Tibial artery (tissue), 4 donors: Measurements from ENCODE around the gene ZBTB4.

Experiments
- DNase-seq, 2 donors: peaks; one replicate each; pipeline ENCODE4 v3.0.0-alpha.2; 2019
- H3K27ac ChIP-seq, 2 donors: fragments of 200-600 bp; sonication (generic) in 1 of 2; 1 replicate in 1 of 2; 2 replicates in 1 of 2; pipeline ENCODE4 v1.5.1; 2018 to 2019; ENCODE audit warnings: mild to moderate bottlenecking in 1 of 2
- H3K27me3 ChIP-seq, 2 donors: fragments of 200-600 bp; sonication (generic) in 1 of 2; one replicate each; pipeline versions ENCODE4 v1.5.1 to v1.6.0; 2016 to 2019
- H3K36me3 ChIP-seq, 3 donors: fragments of 200-600 bp; sonication (generic) in 2 of 3; one replicate each; pipeline ENCODE4 v1.5.1; 2016 to 2019; ENCODE audit warnings: mild to moderate bottlenecking in 2 of 3
- H3K4me1 ChIP-seq, 4 donors: fragments of 200-600 bp; sonication (generic) in 2 of 4; 1 replicate in 3 of 4; 2 replicates in 1 of 4; pipeline ENCODE4 v1.5.1; 2016 to 2019
- H3K4me3 ChIP-seq, 2 donors: fragments of 200-600 bp; sonication (generic) in 1 of 2; 1 replicate in 1 of 2; 2 replicates in 1 of 2; pipeline ENCODE4 v1.5.1; 2018 to 2019; ENCODE audit warnings: mild to moderate bottlenecking in 2 of 2
- H3K9me3 ChIP-seq, 3 donors: fragments of 200-600 bp; sonication (generic) in 1 of 3; one replicate each; pipeline ENCODE4 v1.5.1; 2016 to 2019
- intact Hi-C: fragments of 100-400 bp; cut with DNase I; formaldehyde crosslinking; loops from one replicate; pipeline ENCODE4 v1.15.0; 2023; ENCODE audit warnings: low total_unique reads
- TF ChIP-seq, protein P1 (sequence below), 2 experiments: fragments of 200-600 bp in 1 of 2; fragments of 450-650 bp in 1 of 2; IDR thresholded peaks; one replicate each; pipeline ENCODE4 v1.5.1; 2017 to 2019; ENCODE audit warnings: antibody characterized with exemption in 2 of 2, mild to moderate bottlenecking in 1 of 2, moderate library complexity in 1 of 2

The ZBTB4 gene

DNA sequence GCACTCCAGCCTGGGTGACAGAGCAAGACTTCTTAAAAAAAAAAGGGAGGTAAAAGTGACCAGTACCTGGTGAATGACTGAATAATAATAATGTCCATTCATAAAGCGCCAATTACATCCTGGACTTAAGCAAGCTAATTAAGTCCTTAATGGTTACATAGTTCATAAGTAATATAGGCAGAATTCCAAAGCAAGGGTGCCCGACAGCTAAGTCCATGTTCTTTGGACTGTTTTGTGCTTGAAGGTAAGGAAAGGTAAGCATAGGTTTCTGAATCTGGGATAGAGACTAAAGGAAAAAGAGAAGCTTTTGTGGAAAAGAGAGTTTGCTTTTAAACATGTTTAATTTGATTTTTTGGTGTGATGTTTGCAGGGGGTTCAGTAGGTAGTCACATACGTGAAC lies 14.5 kb upstream of the ZBTB4 start:
- no peak overlapping the region for H3K27ac ChIP-seq
- no peaks in the 10 kb centered on the region for H3K9me3 ChIP-seq
- H3K27me3 ChIP-seq: no peaks in the 10 kb centered on the region
- intact Hi-C loops: no loop called here
- H3K4me1 ChIP-seq: peaks cover 0 to 10% (median 4%) of the 10 kb centered on the region in 4 donors
- TF ChIP-seq, protein P1, sequence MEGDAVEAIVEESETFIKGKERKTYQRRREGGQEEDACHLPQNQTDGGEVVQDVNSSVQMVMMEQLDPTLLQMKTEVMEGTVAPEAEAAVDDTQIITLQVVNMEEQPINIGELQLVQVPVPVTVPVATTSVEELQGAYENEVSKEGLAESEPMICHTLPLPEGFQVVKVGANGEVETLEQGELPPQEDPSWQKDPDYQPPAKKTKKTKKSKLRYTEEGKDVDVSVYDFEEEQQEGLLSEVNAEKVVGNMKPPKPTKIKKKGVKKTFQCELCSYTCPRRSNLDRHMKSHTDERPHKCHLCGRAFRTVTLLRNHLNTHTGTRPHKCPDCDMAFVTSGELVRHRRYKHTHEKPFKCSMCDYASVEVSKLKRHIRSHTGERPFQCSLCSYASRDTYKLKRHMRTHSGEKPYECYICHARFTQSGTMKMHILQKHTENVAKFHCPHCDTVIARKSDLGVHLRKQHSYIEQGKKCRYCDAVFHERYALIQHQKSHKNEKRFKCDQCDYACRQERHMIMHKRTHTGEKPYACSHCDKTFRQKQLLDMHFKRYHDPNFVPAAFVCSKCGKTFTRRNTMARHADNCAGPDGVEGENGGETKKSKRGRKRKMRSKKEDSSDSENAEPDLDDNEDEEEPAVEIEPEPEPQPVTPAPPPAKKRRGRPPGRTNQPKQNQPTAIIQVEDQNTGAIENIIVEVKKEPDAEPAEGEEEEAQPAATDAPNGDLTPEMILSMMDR (IDR thresholded peaks at IDR 0.05): no peak
- no peak for DNase-seq
- peaks cover 31 to 45% (median 33%) of the 10 kb centered on the region in 3 donors for H3K36me3 ChIP-seq
- H3K4me3 ChIP-seq: no peak overlapping the region

GRCh38 chr17:7491583-7491982 lies 12.2 kb upstream of the ZBTB4 start:
- Histone ChIP-seq H3K9me3 (no peaks in the 10 kb centered on the region), H3K4me3 (no peak overlapping the region), H3K4me1 (peaks cover 0 to 31% (median 18%) of the 10 kb centered on the region in 4 donors), H3K27me3 (no peaks in the 10 kb centered on the region), H3K27ac (no peak overlapping the region), H3K36me3 (peaks cover 9 to 21% (median 9%) of the 10 kb centered on the region in 3 donors)
- intact Hi-C loops: no loop called here
- TF ChIP-seq, protein P1 (IDR thresholded peaks at IDR 0.05): no peak
- DNase-seq: no peak

- TF ChIP-seq, protein P1 (IDR thresholded peaks at IDR 0.05): no peak
- H3K27me3 ChIP-seq: no peaks in the 10 kb centered on the region
- no peak overlapping the region for H3K27ac ChIP-seq
- DNase-seq: no peak
- H3K4me3 ChIP-seq: no peak overlapping the region
- H3K36me3 ChIP-seq: peaks cover 0 to 13% (median 0%) of the 10 kb centered on the region in 3 donors
- intact Hi-C loops: no loop called here
- H3K4me1 ChIP-seq: peaks cover 0 to 46% (median 32%) of the 10 kb centered on the region in 4 donors
- H3K9me3 ChIP-seq: no peaks in the 10 kb centered on the region
Observed at GRCh38 chr17:7490144-7490543, 10.7 kb upstream of the ZBTB4 start.

- no peak for DNase-seq
- Histone ChIP-seq H3K36me3 (peaks cover 0 to 2% (median 0%) of the 10 kb centered on the region in 3 donors), H3K27ac (peak overlapping the region in 1 of 2 donors; percentile 100), H3K4me1 (peaks cover 0 to 63% (median 42%) of the 10 kb centered on the region in 4 donors), H3K9me3 (no peaks in the 10 kb centered on the region), H3K27me3 (no peaks in the 10 kb centered on the region), H3K4me3 (peak overlapping the region; percentile 63 to 69)
- intact Hi-C loops: no loop called here
- TF ChIP-seq, protein P1 (IDR thresholded peaks at IDR 0.05): no peak
Observed at GRCh38 chr17:7486181-7486580, 6.8 kb upstream of the ZBTB4 start.

DNA sequence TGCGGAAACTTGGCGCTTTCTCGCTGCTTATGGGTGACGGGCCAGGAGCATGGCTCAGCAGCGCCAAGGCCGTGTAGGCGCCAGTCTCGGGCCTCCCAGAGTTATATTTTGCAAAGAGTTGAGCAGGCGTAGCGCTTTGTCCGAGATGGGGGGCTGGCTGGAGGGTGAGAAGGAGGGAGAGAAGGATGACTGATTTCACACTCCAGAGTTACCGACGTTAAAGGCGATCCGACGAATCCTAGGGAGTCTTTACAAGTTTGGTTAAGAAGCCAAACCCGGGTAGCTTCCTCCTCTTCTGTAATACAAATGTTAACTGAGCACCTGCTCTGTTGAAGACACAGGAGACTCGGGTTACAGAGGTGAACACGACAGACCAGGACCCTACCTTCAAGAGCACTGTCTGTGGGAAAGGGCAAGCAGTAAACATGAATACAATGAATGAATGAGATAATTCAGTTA lies 5.5 kb upstream of the ZBTB4 start:
- H3K9me3 ChIP-seq: no peaks in the 10 kb centered on the region
- intact Hi-C loops: loop anchor here (1.0 kb wide), 1 partner anchor 133 kb away; the partner anchor contains the start of gene KCTD11
- H3K4me1 ChIP-seq: peaks cover 0 to 60% (median 42%) of the 10 kb centered on the region in 4 donors
- no peaks in the 10 kb centered on the region for H3K36me3 ChIP-seq
- peak overlapping the region; percentile 99 to 100 for H3K27ac ChIP-seq
- peak overlapping the region; percentile 63 to 69 for H3K4me3 ChIP-seq
- DNase-seq: no peak
- H3K27me3 ChIP-seq: no peaks in the 10 kb centered on the region
- TF ChIP-seq, protein P1 (IDR thresholded peaks at IDR 0.05): peak in 1 of 2 experiments; percentile 22
